ENCODE results near the gene TCTN2. TPM values are rescaled to one million over a fixed set of nuclear protein-coding genes. Genes with fewer than 3 reads are reported as not detected.

The TCTN2 gene
- total and polyA plus RNA-seq, 2 of the 8 experiments (the other 6 are each of a cell fraction or from before 2014, with no cell fraction given) = 7.5 to 8.4 TPM

DNA sequence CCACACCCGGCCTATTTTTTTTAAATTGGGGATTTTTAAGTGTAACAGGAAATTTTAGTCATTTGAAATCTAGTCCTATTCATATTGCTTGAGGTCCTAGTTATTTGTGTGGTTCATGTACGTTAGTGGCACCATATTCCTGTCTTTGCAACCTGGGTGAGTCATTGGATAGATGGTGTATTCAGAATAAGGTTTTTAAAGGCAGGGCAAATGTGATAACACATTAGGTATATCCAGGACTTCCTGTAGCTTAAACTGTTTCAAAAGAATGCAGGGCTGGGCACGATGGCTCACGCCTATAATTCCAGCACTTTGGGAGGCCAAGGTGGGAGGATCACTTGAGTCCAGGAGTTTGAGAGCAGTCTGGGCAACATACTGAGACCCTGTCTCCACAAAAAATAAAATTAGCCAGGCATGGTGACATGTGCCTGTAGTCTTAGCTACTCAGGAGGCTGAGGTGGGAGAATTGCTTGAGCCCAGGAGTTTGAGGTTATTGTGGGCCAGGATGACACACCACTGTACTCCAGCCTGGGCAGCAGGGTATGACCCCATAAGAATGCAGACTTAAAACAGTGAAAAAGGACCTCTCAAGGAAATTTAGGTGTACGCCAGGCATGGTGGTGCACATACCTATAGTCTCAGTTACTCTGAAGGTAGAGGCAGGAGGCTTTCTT, 49.4 kb downstream of the TCTN2 start:
- H4K91ac ChIP-seq (replicated peaks; ENCODE audit: insufficient read length, low read length) = no peak overlapping the region
- no peak overlapping the region for H2BK15ac ChIP-seq (ENCODE audit: low read length)
- H3K18ac ChIP-seq (ENCODE audit: extremely low read depth, low read length) = no peak overlapping the region
- H3K4ac ChIP-seq (replicated peaks; ENCODE audit: insufficient read length, low read depth, low read length) = no peak overlapping the region
- H4K8ac ChIP-seq (ENCODE audit: extremely low read depth, insufficient read depth, low read length) = no peak overlapping the region
- no peaks in the 10 kb centered on the region for H3K4me1 ChIP-seq (replicated peaks in 1 of 4; ENCODE audit: control insufficient read depth in 3 of 4, insufficient read depth in 4 of 4, low read length in 3 of 4)
- no peak overlapping the region for H3K4me3 ChIP-seq (ENCODE audit: extremely low read depth in 1 of 4, insufficient read depth in 2 of 4, low read depth in 3 of 4, low read length in 4 of 4)
- no peak overlapping the region for H2AFZ ChIP-seq (ENCODE audit: low read length)
- ChIA-PET CTCF (ENCODE audit: partially characterized antibody) (interaction anchor here (0.6 kb wide), 1 partner anchor 16 kb away, joined by 3 read pairs; no protein-coding TSS in a partner anchor), POLR2A (ENCODE audit: partially characterized antibody) (no interaction called here)
- H2BK20ac ChIP-seq (ENCODE audit: low read length) = no peak overlapping the region
- H3K36me3 ChIP-seq (ENCODE audit: control insufficient read depth in 2 of 4, insufficient read depth in 4 of 4, low read length in 3 of 4) = peaks cover 13 to 58% (median 34%) of the 10 kb centered on the region in 4 experiments; a peak in 7 of 8 replicates
- no peak overlapping the region for H3K56ac ChIP-seq (replicated peaks; ENCODE audit: insufficient read length, low read depth, low read length)
- no peak overlapping the region for H2BK12ac ChIP-seq (ENCODE audit: low read depth, low read length)
- H2BK5ac ChIP-seq (ENCODE audit: low read depth, low read length) = no peak overlapping the region
- no peak overlapping the region for H2BK120ac ChIP-seq (replicated peaks; ENCODE audit: low read depth, low read length)
- no peak overlapping the region for H3K14ac ChIP-seq (ENCODE audit: insufficient read length)
- no peaks in the 10 kb centered on the region for H3K23me2 ChIP-seq (ENCODE audit: low read depth, low read length)
- no peak overlapping the region for H4K5ac ChIP-seq (ENCODE audit: insufficient read length, low read depth, low read length)
- no peak overlapping the region for H3K27ac ChIP-seq (ENCODE audit: low read depth, low read length)
- no peaks in the 10 kb centered on the region for H3K27me3 ChIP-seq (replicated peaks in 1 of 4; ENCODE audit: control insufficient read depth in 3 of 4, extremely low read depth in 1 of 4, insufficient read depth in 3 of 4, low read length in 3 of 4)
- 85% methylated on average over 5 of the region's 5 CpGs; no CpG with 5 or more reads in 1 of the 2 experiments for WGBS, 2 experiments (ENCODE audit: extremely low coverage in 1 of 2, insufficient coverage in 1 of 2, insufficient read length in 1 of 2, insufficient replicate concordance in 2 of 2, low coverage in 1 of 2, low lambda C conversion rate in 2 of 2, missing lambda C conversion rate in 1 of 2)
- H3K4me2 ChIP-seq (ENCODE audit: insufficient read depth in 1 of 2, low read depth in 2 of 2, low read length in 2 of 2) = no peak overlapping the region
- H2AK5ac ChIP-seq (ENCODE audit: low read depth, low read length) = no peak overlapping the region
- H3K23ac ChIP-seq (ENCODE audit: insufficient read length) = no peak overlapping the region
- no peak for DNase-seq (ENCODE audit: low read depth in 1 of 2, low spot score in 2 of 2)
- no peaks in the 10 kb centered on the region for H3K9me3 ChIP-seq (ENCODE audit: insufficient read depth in 2 of 2, low read depth in 1 of 2, low read length in 1 of 2)
- H4K20me1 ChIP-seq (replicated peaks in 1 of 2; ENCODE audit: control insufficient read depth in 1 of 2, insufficient read depth in 2 of 2, low read length in 2 of 2) = peaks cover 2 to 5% of the 10 kb centered on the region in 2 experiments
- peaks cover 0 to 22% of the 10 kb centered on the region in 2 experiments; a peak in 2 of 4 replicates for H3K79me2 ChIP-seq (ENCODE audit: control insufficient read depth in 1 of 2, insufficient read depth in 2 of 2, low read length in 2 of 2)
- no peaks in the 10 kb centered on the region; the same call in 1 of the 2 replicates for H3K79me1 ChIP-seq (ENCODE audit: low read depth, low read length)
- no peak for FAIRE-seq
- no peak overlapping the region for H3K9ac ChIP-seq (replicated peaks in 1 of 4; ENCODE audit: extremely low read depth in 1 of 4, low read depth in 3 of 4, low read length in 3 of 4)
- TF ChIP-seq POLR2AphosphoS5 (IDR thresholded peaks at IDR 0.05; ENCODE audit: low read depth, low read length) (no peak), SIX5 (IDR thresholded peaks at IDR 0.05; ENCODE audit: low read depth, low read length) (no peak), BRCA1 (IDR thresholded peaks at IDR 0.05; ENCODE audit: low read depth, low read length) (no peak), EP300 (IDR thresholded peaks at IDR 0.05; ENCODE audit: borderline replicate concordance in 1 of 2, low read depth in 2 of 2, low read length in 2 of 2) (no peak), POLR2A (IDR thresholded peaks at IDR 0.05; ENCODE audit: control extremely low read depth in 1 of 2, low read depth in 2 of 2, low read length in 2 of 2) (no peak), KDM1A (IDR thresholded peaks at IDR 0.05; ENCODE audit: borderline replicate concordance, low read length) (no peak), JUN (IDR thresholded peaks at IDR 0.05; ENCODE audit: low read depth, low read length) (no peak)

Data from H1 (cell line).